ENCODE results near the gene CFAP251. TPM values are rescaled to one million over a fixed set of nuclear protein-coding genes. Genes with fewer than 3 reads are reported as not detected.

Gene CFAP251
- total and polyA plus RNA-seq, 2 donors (not counting 3 experiments of a cell fraction or from before 2014, with no cell fraction given) = 3.3 to 4.0 TPM

DNA sequence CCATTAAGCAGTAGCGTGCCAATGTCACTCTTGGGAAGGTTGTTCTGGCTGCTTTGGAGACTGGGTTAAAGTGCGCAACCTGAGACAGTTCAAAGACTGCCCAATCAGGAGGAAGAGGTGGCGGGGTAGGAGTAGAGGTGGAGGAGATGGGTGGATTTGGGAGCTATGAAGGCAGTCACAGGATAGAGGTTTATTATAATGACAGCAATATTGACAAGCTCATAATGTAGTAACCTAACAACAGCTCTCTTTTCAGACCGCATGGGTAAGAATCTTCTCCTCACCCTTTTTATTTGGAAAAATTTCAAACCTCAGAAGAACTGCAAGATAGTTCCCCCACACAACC is 35.1 kb upstream of the CFAP251 start:
- ChIA-PET CTCF (interaction anchor here (1.1 to 1.4 kb wide), 2 partner anchors 34 to 89 kb away, joined by 3 to 6 read pairs; no protein-coding TSS in a partner anchor), POLR2A (no interaction called here)
- FAIRE-seq (no peak), DNase-seq (ENCODE audit: low read depth, low spot score) (no peak)
- TF ChIP-seq GATA2 (IDR thresholded peaks at IDR 0.05; ENCODE audit: insufficient read depth, insufficient read length, low read depth, low read length) = no peak
- no peak for TF ChIP-seq POLR2A (IDR thresholded peaks at IDR 0.05; ENCODE audit: low read depth, low read length)
- TF ChIP-seq, protein P1, sequence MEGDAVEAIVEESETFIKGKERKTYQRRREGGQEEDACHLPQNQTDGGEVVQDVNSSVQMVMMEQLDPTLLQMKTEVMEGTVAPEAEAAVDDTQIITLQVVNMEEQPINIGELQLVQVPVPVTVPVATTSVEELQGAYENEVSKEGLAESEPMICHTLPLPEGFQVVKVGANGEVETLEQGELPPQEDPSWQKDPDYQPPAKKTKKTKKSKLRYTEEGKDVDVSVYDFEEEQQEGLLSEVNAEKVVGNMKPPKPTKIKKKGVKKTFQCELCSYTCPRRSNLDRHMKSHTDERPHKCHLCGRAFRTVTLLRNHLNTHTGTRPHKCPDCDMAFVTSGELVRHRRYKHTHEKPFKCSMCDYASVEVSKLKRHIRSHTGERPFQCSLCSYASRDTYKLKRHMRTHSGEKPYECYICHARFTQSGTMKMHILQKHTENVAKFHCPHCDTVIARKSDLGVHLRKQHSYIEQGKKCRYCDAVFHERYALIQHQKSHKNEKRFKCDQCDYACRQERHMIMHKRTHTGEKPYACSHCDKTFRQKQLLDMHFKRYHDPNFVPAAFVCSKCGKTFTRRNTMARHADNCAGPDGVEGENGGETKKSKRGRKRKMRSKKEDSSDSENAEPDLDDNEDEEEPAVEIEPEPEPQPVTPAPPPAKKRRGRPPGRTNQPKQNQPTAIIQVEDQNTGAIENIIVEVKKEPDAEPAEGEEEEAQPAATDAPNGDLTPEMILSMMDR (IDR thresholded peaks at IDR 0.05; ENCODE audit: extremely low read depth in 1 of 2, insufficient read depth in 1 of 2, low read depth in 1 of 2, low read length in 2 of 2) = no peak
- no peak for TF ChIP-seq JUN (IDR thresholded peaks at IDR 0.05; ENCODE audit: borderline replicate concordance, insufficient read depth, insufficient read length, low read depth)
- no peak for TF ChIP-seq EZH2 (IDR thresholded peaks at IDR 0.05; ENCODE audit: borderline replicate concordance, low read depth, low read length, severe bottlenecking)
- no peak for TF ChIP-seq FOS (IDR thresholded peaks at IDR 0.05; ENCODE audit: borderline replicate concordance, insufficient read depth, low read length)
- no peak for TF ChIP-seq MYC (IDR thresholded peaks at IDR 0.05; ENCODE audit: low read depth, low read length)
- dilution Hi-C loops (cut with MboI; ENCODE audit: extremely low pct_ligation_motif_present, low sequenced_read_pairs) = no loop called here
- H4K20me1 ChIP-seq (replicated peaks; ENCODE audit: control insufficient read depth, extremely low read depth, insufficient read depth, low read length) = no peaks in the 10 kb centered on the region
- no peaks in the 10 kb centered on the region for H3K36me3 ChIP-seq (ENCODE audit: control insufficient read depth in 2 of 2, extremely low read depth in 1 of 2, insufficient read depth in 2 of 2, low read length in 2 of 2)
- no peaks in the 10 kb centered on the region for H3K9me3 ChIP-seq (replicated peaks; ENCODE audit: control insufficient read depth, insufficient read depth, low read length)
- H3K4me3 ChIP-seq (replicated peaks in 1 of 3; ENCODE audit: insufficient read depth in 1 of 3, low read depth in 1 of 3, low read length in 3 of 3) = no peak overlapping the region
- no TSS peak for BruUV-seq (replicated peaks)
- H3K79me2 ChIP-seq (ENCODE audit: control insufficient read depth, insufficient read depth, low read length) = no peaks in the 10 kb centered on the region
- peaks cover 0 to 2% of the 10 kb centered on the region in 2 experiments for H3K27me3 ChIP-seq (ENCODE audit: control insufficient read depth in 2 of 2, insufficient read depth in 2 of 2, low read length in 2 of 2)
- no peak overlapping the region for H2AFZ ChIP-seq (ENCODE audit: low read depth, low read length)
- no peak overlapping the region for H3K4me2 ChIP-seq (ENCODE audit: insufficient read depth, low read length)
- H3K4me1 ChIP-seq (ENCODE audit: control insufficient read depth, extremely low read depth, insufficient read depth, low read length) = peaks cover 4% of the 10 kb centered on the region
- H3K9me1 ChIP-seq (replicated peaks; ENCODE audit: control insufficient read depth, extremely low read depth, insufficient read depth, low read length) = no peaks in the 10 kb centered on the region
- intact Hi-C loops (cut with micrococcal nuclease) = no loop called here
- H3K9ac ChIP-seq (replicated peaks; ENCODE audit: extremely low read depth, insufficient read depth, low read length) = no peak overlapping the region
- no peak overlapping the region for H3K27ac ChIP-seq (ENCODE audit: insufficient read depth, low read depth, low read length)
